ENCODE data around the gene SESN1. TPM values are rescaled to one million over a fixed set of nuclear protein-coding genes. Genes with fewer than 3 reads are reported as not detected.

The SESN1 gene
- total RNA-seq, 1 donor from 2014 or later: 64.1 TPM

DNA sequence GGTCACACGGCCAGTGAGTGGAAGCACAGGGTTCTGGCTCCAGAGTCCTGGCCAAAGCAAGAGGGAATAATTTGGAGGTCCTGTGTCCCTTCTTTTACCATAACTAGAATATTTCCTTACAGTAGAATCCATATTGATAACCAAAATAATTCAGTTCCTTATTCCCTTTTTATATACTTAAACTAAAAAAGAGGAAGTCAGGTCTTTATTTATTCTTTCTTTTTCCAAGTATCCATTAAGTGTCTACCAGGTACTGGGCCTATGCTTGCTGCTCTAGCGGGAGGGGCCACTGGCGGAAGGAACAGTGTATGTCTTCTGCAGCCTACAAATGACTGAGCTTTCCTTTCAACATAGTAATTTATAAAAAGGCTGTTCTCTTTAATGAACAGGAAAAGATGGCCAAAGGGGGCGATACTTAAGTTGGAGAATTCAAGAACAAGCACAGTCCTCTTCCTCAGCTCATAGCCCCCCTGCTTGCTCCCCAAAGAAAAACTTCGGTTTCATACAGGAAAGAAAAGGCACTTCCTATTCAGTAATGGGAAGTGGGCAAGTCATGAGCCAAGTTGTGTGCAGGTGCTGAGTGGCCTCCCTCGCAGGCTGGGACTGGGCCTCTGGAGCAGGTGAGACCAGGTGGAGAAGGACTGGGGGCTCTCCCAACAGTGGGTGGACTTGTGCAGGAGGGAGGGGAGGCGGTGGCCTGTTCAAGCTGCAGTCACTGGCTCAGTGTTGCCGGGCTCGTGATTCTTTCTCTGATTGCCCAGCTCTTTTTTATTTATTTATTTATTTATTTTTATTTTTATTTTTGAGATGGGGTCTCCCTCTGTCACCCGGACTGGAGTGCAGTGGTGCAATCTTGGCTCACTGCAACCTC is 135.5 kb downstream of the SESN1 start:
- intact Hi-C loops (cut with DNase I): no loop called here
- ATAC-seq (ENCODE audit: poor library complexity): no peak
- no peak for DNase-seq

DNA sequence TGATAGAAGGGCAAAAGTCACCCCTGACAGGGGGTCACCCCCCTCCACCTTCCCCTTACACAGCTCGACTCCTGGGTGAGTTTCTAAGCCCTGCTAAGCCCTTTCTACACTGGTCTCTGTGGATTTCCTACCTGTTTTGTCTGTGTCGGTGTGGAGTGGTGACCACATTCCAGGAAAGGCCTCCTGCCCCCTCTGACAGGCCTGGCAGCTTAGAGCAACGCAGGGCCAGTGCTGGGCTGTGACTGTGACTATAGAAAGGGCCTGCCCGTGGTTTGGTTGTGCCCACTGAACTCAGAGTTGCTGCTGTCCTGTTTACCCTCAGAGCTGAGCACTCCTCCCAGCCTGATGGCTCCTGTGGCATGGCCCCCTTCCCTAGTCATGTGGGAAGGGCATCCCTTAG is 137.4 kb downstream of the SESN1 start:
- no peak for DNase-seq
- ATAC-seq (ENCODE audit: poor library complexity): peak; percentile 28
- intact Hi-C loops (cut with DNase I): no loop called here

DNA sequence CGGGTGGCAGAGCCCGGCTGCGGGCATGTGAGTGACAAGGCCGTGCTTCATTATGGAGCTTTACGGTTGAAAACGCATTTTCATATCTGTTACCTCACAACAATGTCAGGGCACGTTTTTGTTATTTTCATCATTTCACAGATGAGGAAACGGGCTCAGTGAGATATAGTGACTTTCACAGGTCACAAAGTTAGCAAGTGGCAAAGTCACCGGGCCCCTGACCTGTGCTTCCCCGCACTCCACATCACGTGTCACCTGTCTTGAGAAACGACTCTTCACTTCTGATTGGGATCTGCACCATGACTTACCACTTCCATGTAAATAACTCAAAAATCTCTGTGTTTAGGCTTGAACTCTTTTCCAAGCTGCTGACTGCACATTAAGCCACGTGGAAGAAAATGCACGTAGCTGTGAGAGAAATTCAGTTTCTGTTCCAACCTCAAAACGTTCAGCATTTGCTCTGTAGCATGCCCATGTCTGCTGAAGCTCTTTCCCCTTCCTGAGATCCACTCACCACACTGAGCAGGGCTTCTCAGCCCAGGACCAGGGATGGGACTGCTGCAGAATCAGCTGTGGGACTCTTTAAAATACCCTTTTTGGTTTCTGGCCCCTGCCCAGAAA is 139.2 kb downstream of the SESN1 start:
- DNase-seq (no peak), ATAC-seq (ENCODE audit: poor library complexity) (no peak)
- intact Hi-C loops (cut with DNase I): no loop called here

- DNase-seq (no peak), ATAC-seq (ENCODE audit: poor library complexity) (no peak)
- intact Hi-C loops (cut with DNase I): no loop called here
Observed at GRCh38 chr6:108953681-108954080, 141.0 kb downstream of the SESN1 start.

GRCh38 chr6:108952776-108953486 is 141.7 kb downstream of the SESN1 start:
- no peak for DNase-seq
- no peak for ATAC-seq (ENCODE audit: poor library complexity)
- intact Hi-C loops (cut with DNase I): no loop called here

GRCh38 chr6:108951351-108951953 is 143.2 kb downstream of the SESN1 start:
- no peak for ATAC-seq (ENCODE audit: poor library complexity)
- intact Hi-C loops (cut with DNase I): no loop called here
- no peak for DNase-seq

DNA sequence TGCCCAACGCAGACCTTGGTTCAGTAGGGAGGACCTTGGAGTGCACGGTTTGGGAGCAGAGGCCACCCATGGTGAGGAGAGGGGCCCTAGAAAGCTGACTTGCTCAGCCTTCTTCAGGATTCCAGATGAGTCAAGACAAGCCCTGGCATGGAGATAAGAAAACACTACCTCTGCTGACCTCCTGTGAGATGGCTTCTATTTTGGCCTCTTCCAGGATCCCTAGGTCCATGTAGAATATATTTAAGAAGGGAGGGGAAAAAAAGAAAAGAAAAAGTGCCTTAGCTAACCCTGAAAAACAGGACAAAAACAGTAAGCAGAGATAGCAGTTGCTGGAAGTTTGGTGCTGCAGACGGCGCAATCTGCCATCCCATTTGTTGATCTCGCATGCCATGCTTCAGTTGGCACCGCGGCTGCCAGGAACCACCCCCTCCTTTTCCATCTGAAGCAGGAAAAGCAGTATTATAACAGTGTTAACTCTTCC is 146.4 kb downstream of the SESN1 start:
- intact Hi-C loops (cut with DNase I): loop anchor here (2.0 to 5.0 kb wide), 2 partner anchors 47 to 51 kb away; no protein-coding TSS in a partner anchor
- ATAC-seq (ENCODE audit: poor library complexity) (no peak), DNase-seq (peak; percentile 71)

DNA sequence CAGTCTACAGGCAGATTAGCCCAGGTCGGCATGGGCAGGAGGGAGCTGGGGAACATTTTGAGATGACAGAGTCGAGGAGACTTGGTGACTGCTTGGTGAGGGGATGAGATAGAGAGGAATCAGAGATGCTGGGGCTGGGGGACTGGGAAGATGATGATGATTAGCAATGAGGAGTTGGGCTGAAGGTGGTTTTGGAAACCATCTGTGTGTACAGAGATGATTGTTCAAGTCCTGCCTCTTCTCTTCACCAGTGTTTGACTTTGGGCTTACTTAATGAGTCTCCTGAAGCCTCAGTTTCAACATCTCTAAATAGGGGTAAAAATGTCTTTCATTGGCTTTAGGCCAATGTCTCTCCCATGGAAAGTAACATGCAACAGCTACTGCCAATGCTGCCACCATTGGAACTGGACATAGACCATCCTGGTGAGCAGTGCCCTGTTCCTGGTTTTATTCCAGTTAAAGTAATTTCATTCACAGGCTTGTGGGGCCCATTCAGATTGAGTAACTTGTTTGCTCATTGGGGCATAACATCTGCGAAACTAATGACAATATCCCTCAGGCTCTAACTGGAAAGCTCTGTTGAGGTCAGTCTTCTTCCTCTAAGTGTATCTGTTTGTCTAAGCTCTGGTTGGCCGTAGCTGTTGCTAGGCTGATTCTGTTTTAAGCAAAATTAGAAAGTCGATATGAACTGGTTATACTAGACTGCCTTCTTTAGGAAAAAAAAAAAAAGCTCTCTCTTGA is 147.4 kb downstream of the SESN1 start:
- ATAC-seq (ENCODE audit: poor library complexity): peak; percentile 30
- no peak for DNase-seq
- intact Hi-C loops (cut with DNase I): loop anchor here (5.0 kb wide), 1 partner anchor 50 kb away; no protein-coding TSS in a partner anchor

- DNase-seq (no peak), ATAC-seq (ENCODE audit: poor library complexity) (peak; percentile 50)
- intact Hi-C loops (cut with DNase I): loop anchor here (5.0 kb wide), 1 partner anchor 49 kb away; no protein-coding TSS in a partner anchor
Observed at GRCh38 chr6:108946695-108947094, 148.0 kb downstream of the SESN1 start.

GRCh38 chr6:108945681-108946159 is 148.9 kb downstream of the SESN1 start:
- DNase-seq: peak; percentile 94
- intact Hi-C loops (cut with DNase I): loop anchor here (5.0 kb wide), 1 partner anchor 48 kb away; no protein-coding TSS in a partner anchor
- peak; percentile 86 for ATAC-seq (ENCODE audit: poor library complexity)

DNA sequence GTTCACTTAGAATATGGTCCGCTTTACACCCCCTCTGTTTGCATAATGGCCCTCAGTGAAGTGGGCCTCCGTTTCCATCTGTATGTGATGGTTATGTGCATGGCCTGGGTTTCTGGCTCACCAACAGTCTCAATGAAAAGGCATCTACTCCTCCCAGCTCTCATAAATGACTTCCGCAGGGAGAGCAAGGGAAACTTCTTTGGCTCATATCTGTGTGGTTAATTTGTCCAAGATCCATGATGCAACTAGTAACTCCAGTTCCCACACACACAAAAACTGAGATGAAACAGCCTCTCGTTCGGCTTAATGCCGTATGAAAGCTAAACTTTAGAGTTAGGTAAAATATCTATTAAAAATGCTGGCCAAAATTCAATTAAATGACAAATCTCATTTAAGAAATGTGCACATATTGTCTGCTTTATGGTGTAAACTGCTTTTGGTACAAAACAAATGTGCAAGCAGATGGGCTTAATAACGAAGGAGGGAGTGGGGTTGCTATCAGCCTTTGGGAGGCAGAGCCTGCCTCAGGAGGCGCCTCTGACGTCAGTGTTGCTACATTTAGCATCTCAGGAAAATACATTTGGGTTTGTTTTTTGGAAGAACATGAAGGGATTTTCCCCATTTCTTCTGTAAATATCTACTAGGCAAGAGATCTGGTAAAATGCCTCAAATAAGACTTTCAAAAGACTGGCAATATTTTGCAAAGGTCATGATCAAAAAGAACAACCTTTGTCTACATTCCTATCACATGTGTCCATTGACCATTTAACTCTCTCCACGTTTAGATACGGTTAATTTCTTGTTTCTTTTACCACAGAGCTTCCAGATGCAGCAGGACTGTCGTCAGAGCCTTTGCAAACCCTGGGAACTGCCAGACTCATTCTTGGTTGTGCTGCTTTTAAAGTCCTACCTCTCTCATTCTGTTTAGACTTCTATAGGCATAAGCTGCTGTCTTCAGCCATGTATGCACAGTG is 149.7 kb downstream of the SESN1 start:
- peak; percentile 76 for DNase-seq
- peak; percentile 67 for ATAC-seq (ENCODE audit: poor library complexity)
- intact Hi-C loops (cut with DNase I): loop anchor here (5.0 kb wide), 1 partner anchor 48 kb away; no protein-coding TSS in a partner anchor

- no peak for DNase-seq
- no peak for ATAC-seq (ENCODE audit: poor library complexity)
- intact Hi-C loops (cut with DNase I): no loop called here
Observed at GRCh38 chr6:108944071-108944470, 150.6 kb downstream of the SESN1 start.

DNA sequence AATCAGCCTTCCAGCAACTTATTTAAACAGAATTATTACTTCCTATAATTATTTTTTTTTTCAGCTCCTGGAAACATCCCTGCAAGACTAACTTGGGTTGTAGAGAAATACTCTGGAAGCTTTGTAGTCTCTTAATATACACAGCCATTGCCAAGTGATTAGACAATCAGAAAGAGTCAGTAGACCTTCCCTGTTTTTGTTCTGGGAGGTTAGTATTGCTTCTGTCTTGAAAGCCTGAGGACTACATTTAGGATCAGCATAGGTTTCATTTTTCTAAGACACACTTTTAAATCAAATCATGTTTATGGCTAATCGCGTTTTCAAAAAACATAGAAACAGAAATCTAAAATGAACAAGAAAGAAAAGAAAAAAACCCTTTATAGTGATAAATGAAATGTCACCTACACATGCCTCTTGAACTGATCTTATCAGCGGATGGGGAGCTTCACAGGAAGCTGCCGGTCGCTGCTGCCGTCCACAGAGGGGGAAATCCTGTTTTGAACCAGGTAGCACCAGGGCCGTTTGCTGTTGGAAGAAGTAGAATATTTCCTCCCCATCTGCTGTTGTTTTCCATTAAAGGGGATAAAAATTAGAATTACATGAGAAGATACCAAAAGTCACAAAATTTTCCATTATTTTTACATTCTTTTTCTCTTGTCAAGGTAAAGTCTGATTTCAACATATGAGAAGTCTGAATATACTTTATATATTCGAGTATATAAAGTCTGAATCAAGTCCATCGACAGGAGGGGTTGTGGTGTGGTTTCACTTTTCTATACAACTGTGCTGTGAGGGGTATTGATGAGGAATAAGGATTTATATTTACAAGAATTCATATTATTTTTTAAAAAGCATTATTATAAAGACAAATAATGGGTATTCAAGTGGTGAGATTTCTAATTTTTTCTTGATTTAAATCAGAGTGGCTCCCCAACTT is 151.8 kb downstream of the SESN1 start:
- DNase-seq (no peak), ATAC-seq (ENCODE audit: poor library complexity) (no peak)
- intact Hi-C loops (cut with DNase I): no loop called here

GRCh38 chr6:108941859-108942258 is 152.8 kb downstream of the SESN1 start:
- ATAC-seq (ENCODE audit: poor library complexity): no peak
- intact Hi-C loops (cut with DNase I): no loop called here
- DNase-seq: no peak

- ATAC-seq (ENCODE audit: poor library complexity) (no peak), DNase-seq (no peak)
- intact Hi-C loops (cut with DNase I): no loop called here
Observed at GRCh38 chr6:108941281-108941680, 153.4 kb downstream of the SESN1 start.

GRCh38 chr6:108940741-108941140 is 153.9 kb downstream of the SESN1 start:
- ATAC-seq (ENCODE audit: poor library complexity) (no peak), DNase-seq (no peak)
- intact Hi-C loops (cut with DNase I): no loop called here

Measured in Right ventricle myocardium superior (tissue), 1 donor.